K562 (cell line): Measurements from ENCODE around the gene GP1BB. TPM values are rescaled to one million over a fixed set of nuclear protein-coding genes. Genes with fewer than 3 reads are reported as not detected.
A peak's percentile ranks its signal among the peaks of the same experiment; 100 is the strongest.

Source experiments
- ATAC-seq: fragments of 200-7000 bp; cut with Tn5 transposase; 3 replicates; pipeline ENCODE4 v1.9.1; 2020; ENCODE audit warnings: moderate library complexity
- BruUV-seq: library from RNA; stranded (reverse); fragments of 400-500 nt; replicated peaks from 2 replicates; lab custom pipeline; 2021; lab: Mats Ljungman, UMichigan
- CTCF ChIA-PET: fragments of 300-600 bp; formaldehyde crosslinking; extraction: SDS; loops from one replicate; lab custom pipeline; 2021; ENCODE audit warnings: low intra/inter-chr PET ratio; lab: Yijun Ruan, JAX
- POLR2A ChIA-PET: fragments of 300-600, 350-650 bp; sonication (Branson Sonifier 250); formaldehyde crosslinking; extraction: SDS; loops from one replicate; lab custom pipeline; 2021; ENCODE audit warnings: antibody characterized with exemption, inconsistent platforms; lab: Yijun Ruan, JAX
- DNase-seq, 4 experiments: peaks; one replicate each; pipeline versions ENCODE4 v3.0.0 to v3.0.0-alpha.2; 2011 to 2018; ENCODE audit warnings: low spot score in 3 of 4, mixed read lengths in 3 of 4; ENCODE audit errors: extremely low read depth in 1 of 4
- FAIRE-seq: peaks from 2 replicates; lab custom pipeline; 2011; peaks lifted over from hg19 to GRCh38; lab: Jason Lieb, UNC
- H2AFZ ChIP-seq: 2 replicates; pipeline ENCODE4 v1.6.0; 2011; ENCODE audit warnings: low read depth, low read length, control low read depth, inconsistent platforms
- H3K27ac ChIP-seq: fragments of 200-600 bp; 3 replicates; pipeline ENCODE4 v1.8.0; 2011; ENCODE audit warnings: low read depth, mild to moderate bottlenecking, control low read depth, inconsistent platforms, low read length, moderate library complexity, mixed read lengths; ENCODE audit errors: extremely low read depth
- H3K27me3 ChIP-seq, 2 experiments: fragments of 300-600 bp in 1 of 2; 2 replicates in 1 of 2; 3 replicates in 1 of 2; pipeline versions ENCODE4 v1.6.0 to v1.8.0; 2011; ENCODE audit warnings: inconsistent platforms in 2 of 2, low read length in 2 of 2, mild to moderate bottlenecking in 1 of 2, mixed read lengths in 1 of 2, moderate library complexity in 1 of 2; ENCODE audit not compliant: control insufficient read depth in 2 of 2, insufficient read depth in 2 of 2
- H3K36me3 ChIP-seq: fragments of 300-600 bp; 3 replicates; pipeline ENCODE4 v1.8.0; 2011; ENCODE audit warnings: mild to moderate bottlenecking, low read length, inconsistent platforms; ENCODE audit not compliant: control insufficient read depth, insufficient read depth
- H3K4me1 ChIP-seq, 2 experiments: fragments of 200-600 bp in 1 of 2; replicated peaks in 1 of 2; 2 replicates in 1 of 2; 3 replicates in 1 of 2; pipeline versions ENCODE4 v1.5.1 to v1.8.0; 2011; ENCODE audit warnings: inconsistent platforms in 2 of 2, low read length in 2 of 2, mild to moderate bottlenecking in 1 of 2, mixed read lengths in 1 of 2, moderate library complexity in 1 of 2; ENCODE audit not compliant: control insufficient read depth in 2 of 2, insufficient read depth in 2 of 2
- H3K4me2 ChIP-seq: 2 replicates; pipeline ENCODE4 v1.6.1; 2011; ENCODE audit warnings: low read length, control low read depth, inconsistent platforms, mixed read lengths; ENCODE audit not compliant: insufficient read depth
- H3K4me3 ChIP-seq: fragments of 200-600 bp; sonication (generic), shearing (Covaris generic); 2 replicates; pipeline ENCODE4 v1.5.1; 2016; ENCODE audit warnings: control low read depth, inconsistent platforms
- H3K79me2 ChIP-seq: fragments of 200-600 bp; 3 replicates; pipeline ENCODE4 v1.8.0; 2011; ENCODE audit warnings: low read length, inconsistent platforms; ENCODE audit not compliant: control insufficient read depth, insufficient read depth
- H3K9ac ChIP-seq, 2 experiments: 2 replicates each; pipeline versions ENCODE4 v1.6.0 to v1.6.1; 2011; ENCODE audit warnings: low read depth in 2 of 2, low read length in 2 of 2, control low read depth in 1 of 2, inconsistent platforms in 1 of 2, mild to moderate bottlenecking in 1 of 2, mixed read lengths in 1 of 2; ENCODE audit not compliant: insufficient read depth in 1 of 2
- H3K9me1 ChIP-seq: one replicate; pipeline ENCODE4 v1.6.0; 2011; ENCODE audit warnings: inconsistent platforms, mild to moderate bottlenecking, low read length, moderate library complexity; ENCODE audit not compliant: control insufficient read depth, insufficient read depth
- H3K9me3 ChIP-seq: replicated peaks from 2 replicates; pipeline ENCODE4 v1.5.1; 2011; ENCODE audit warnings: low read depth, low read length, inconsistent platforms; ENCODE audit not compliant: control insufficient read depth, insufficient read depth
- H4K20me1 ChIP-seq: replicated peaks from 2 replicates; pipeline ENCODE4 v1.6.1; 2011; ENCODE audit warnings: low read length, inconsistent platforms, mixed read lengths; ENCODE audit not compliant: control insufficient read depth, insufficient read depth
- BRD9 ChIP-seq: fragments of 450-650 bp; IDR thresholded peaks from 2 replicates; pipeline ENCODE4 v1.6.1; 2018; ENCODE audit warnings: low read depth; ENCODE audit not compliant: partially characterized antibody
- CBX5 ChIP-seq: IDR thresholded peaks from 2 replicates; pipeline ENCODE4 v1.6.1; 2014; ENCODE audit warnings: low read depth, borderline replicate concordance
- DLX4 ChIP-seq: fragments of 250-450 bp; sonication (Bioruptor Pico); IDR thresholded peaks from 2 replicates; pipeline ENCODE4 v1.6.1; 2021; ENCODE audit warnings: mild to moderate bottlenecking
- HMGN3 ChIP-seq: IDR thresholded peaks from 2 replicates; pipeline ENCODE4 v1.6.1; 2011; ENCODE audit warnings: borderline replicate concordance, low read depth, mild to moderate bottlenecking, mixed read lengths, low read length; ENCODE audit not compliant: insufficient read length; ENCODE audit errors: extremely low read depth
- MAZ ChIP-seq, 2 experiments: fragments of 450-650 bp in 1 of 2; sonication (generic) in 1 of 2; formaldehyde crosslinking; IDR thresholded peaks in 1 of 2; conservative IDR thresholded peaks in 1 of 2; 2 replicates each; pipeline versions ENCODE4 v1.4.0 to v1.5.0; 2020; ENCODE audit warnings: mild to moderate bottlenecking in 1 of 2, missing genetic modification reagents in 1 of 2
- MYC ChIP-seq, 2 experiments: fragments of 250-450 bp in 1 of 2; sonication (Bioruptor Pico) in 1 of 2; IDR thresholded peaks; 2 replicates each; pipeline versions ENCODE4 v1.5.1 to v1.6.1; 2012 to 2021; ENCODE audit warnings: low read depth in 2 of 2, borderline replicate concordance in 1 of 2, improper control_type of control experiment in 1 of 2, low read length in 1 of 2, mild to moderate bottlenecking in 1 of 2, moderate library complexity in 1 of 2
- RBFOX2 ChIP-seq: fragments of 200-400 bp; formaldehyde crosslinking; IDR thresholded peaks from 2 replicates; pipeline ENCODE4 v1.6.1; 2017; ENCODE audit warnings: low read depth, mild to moderate bottlenecking, low read length, moderate library complexity
- SPI1 ChIP-seq: IDR thresholded peaks from 2 replicates; pipeline ENCODE4 v1.6.1; 2011; ENCODE audit warnings: low read depth, low read length, control low read depth, borderline replicate concordance
- ZBED1 ChIP-seq: IDR thresholded peaks from 2 replicates; pipeline ENCODE4 v1.6.1; 2014
- ZNF146 ChIP-seq: IDR thresholded peaks from one replicate; pipeline ENCODE4 v1.6.1; 2018; ENCODE audit warnings: missing compliant biosample characterization; ENCODE audit not compliant: unreplicated experiment
- WGBS: fragments of 100-300 bp; shearing (Covaris generic); methylation state at CpG from one replicate; pipeline ENCODE4 v1.1.6; 2016; ENCODE audit warnings: low coverage, mixed read lengths; ENCODE audit not compliant: insufficient coverage; ENCODE audit errors: missing lambda C conversion rate; 5-methylcytosine and 5-hydroxymethylcytosine counted together
- in situ Hi-C: fragments of 300-500 bp; cut with MboI; formaldehyde crosslinking; loops from 4 replicates; pipeline ENCODE4 v1.15.0; 2018; ENCODE audit warnings: inconsistent platforms, mixed read lengths
- intact Hi-C: fragments of 100-400 bp; cut with micrococcal nuclease; formaldehyde crosslinking; loops from 2 replicates; pipeline ENCODE4 v1.14.2; 2022
- polyA plus RNA-seq, 8 experiments: library from polyadenylated mRNA; depleted of rRNA in 4 of 8; stranded (reverse) in 5 of 8; unstranded in 3 of 8; fragments of >200 nt; fragmentation: Nextera tagmentation in 2 of 8; fragmentation: Illumina TruSeq in 1 of 8; extraction: Ambion mirVana in 2 of 8; extraction: Trizol in 1 of 8; gene quantifications; 2 replicates each; pipeline versions ENCODE4 v1.2.1 to v1.2.3, GENCODE V29; 2011 to 2014; ENCODE audit warnings: inconsistent platforms in 1 of 8, missing spikeins in 1 of 8
- total RNA-seq, 7 experiments: library from RNA; depleted of rRNA in 6 of 7; stranded (reverse); fragments of >200 nt in 6 of 7; fragmentation: Illumina TruSeq in 2 of 7; extraction: Trizol in 2 of 7; gene quantifications; 2 replicates each; pipeline versions ENCODE4 v1.2.1 to v1.2.3, GENCODE V29; 2011 to 2021; ENCODE audit warnings: low replicate concordance in 1 of 7

Gene GP1BB
- total and polyA plus RNA-seq, 9 of the 15 experiments (the other 6 are each of a cell fraction or from before 2014, with no cell fraction given) = 0.69 to 162 (median 2.8) TPM

- CTCF ChIA-PET = interaction anchor here (0.6 to 1.7 kb wide), 3 partner anchors 11 to 78 kb away, joined by 3 to 9 read pairs (median 5); no protein-coding TSS in a partner anchor
- Histone ChIP-seq H2AFZ (0 out of 2 replicates have a peak overlapping the region, but pooled peaks have one; percentile 11), H3K36me3 (peaks cover 8% of the 10 kb centered on the region; the same call in 1 of the 3 replicates), H3K27me3 (peaks cover 0 to 14% of the 10 kb centered on the region in 2 experiments; a peak in 2 of 5 replicates), H3K4me2 (peak overlapping the region; percentile 30), H3K9me1 (peaks cover 6% of the 10 kb centered on the region), H3K27ac (no peak overlapping the region), H3K4me1 (peaks cover 7 to 87% of the 10 kb centered on the region in 2 experiments), H3K9me3 (no peaks in the 10 kb centered on the region), H4K20me1 (0 out of 2 replicates have a peak, but pooled peaks cover 3% of the 10 kb centered on the region), H3K4me3 (peak overlapping the region; percentile 34; the same call in 1 of the 2 replicates), H3K79me2 (peaks cover 8% of the 10 kb centered on the region), H3K9ac (peak overlapping the region in 1 of 2 experiments; percentile 74; a peak in 2 of 4 replicates)
- intact Hi-C loops = loop anchor here (2.0 kb wide), 1 partner anchor 37 kb away; no protein-coding TSS in a partner anchor
- ATAC-seq = peak; percentile 33
- in situ Hi-C loops = no loop called here
- no TSS peak for BruUV-seq
- DNase-seq = peak in 2 of 4 experiments; percentile 82
- FAIRE-seq = no peak
- POLR2A ChIA-PET = interaction anchor here (0.6 to 0.8 kb wide), 3 partner anchors 11 to 94 kb away, joined by 3 to 4 read pairs (median 4); no protein-coding TSS in a partner anchor
- WGBS = 61% methylated on average over 35 of the region's 35 CpGs
- TF ChIP-seq ZNF146 (CRISPR knock-in tag) = peak; percentile 2
- 0 out of 4 replicates have a peak, but pooled peaks of 1 of the 2 experiments have one; percentile 2 for TF ChIP-seq MAZ (CRISPR knock-in tag; conservative IDR thresholded peaks at IDR 0.05 in 1 of 2, IDR thresholded peaks at IDR 0.05 in 1 of 2)
- TF ChIP-seq CBX5 = no peak
- TF ChIP-seq HMGN3 = peak; percentile 30
- 0 out of 2 replicates have a peak, but pooled peaks have one; percentile 25 for TF ChIP-seq RBFOX2
- 0 out of 2 replicates have a peak, but pooled peaks have one; percentile 26 for TF ChIP-seq ZBED1
- no peak for TF ChIP-seq BRD9
- TF ChIP-seq SPI1 = 0 out of 2 replicates have a peak, but pooled peaks have one; percentile 25
- no peak for TF ChIP-seq DLX4 (CRISPR knock-in tag)
- 0 out of 2 replicates have a peak, but pooled peaks have one; percentile 14 for TF ChIP-seq MYC (IDR thresholded peaks at IDR 0.05; ENCODE audit: low read depth, low read length)
- TF ChIP-seq MYC (CRISPR knock-in tag; IDR thresholded peaks at IDR 0.05; ENCODE audit: borderline replicate concordance, low read depth) = no peak
These were observed 44.3 kb downstream of the GP1BB start for GRCh38 chr22:19767427-19768341.
